Mammary epithelial cell (primary cell): ENCODE results near the gene ZFYVE1.

Experiments used
- EZH2 ChIP-seq: IDR thresholded peaks from 2 replicates; pipeline ENCODE4 v1.6.1; 2012; ENCODE audit warnings: low read length, inconsistent platforms, borderline replicate concordance
- TF ChIP-seq, protein P1 (sequence below), 2 donors: IDR thresholded peaks in 1 of 2; conservative IDR thresholded peaks in 1 of 2; 2 replicates each; pipeline ENCODE4 v1.5.1; 2011 to 2012; ENCODE audit warnings: inconsistent platforms in 2 of 2, low read length in 2 of 2, mild to moderate bottlenecking in 2 of 2, control low read depth in 1 of 2, low read depth in 1 of 2; ENCODE audit not compliant: insufficient read depth in 1 of 2; ENCODE audit errors: extremely low read depth in 1 of 2

DNA sequence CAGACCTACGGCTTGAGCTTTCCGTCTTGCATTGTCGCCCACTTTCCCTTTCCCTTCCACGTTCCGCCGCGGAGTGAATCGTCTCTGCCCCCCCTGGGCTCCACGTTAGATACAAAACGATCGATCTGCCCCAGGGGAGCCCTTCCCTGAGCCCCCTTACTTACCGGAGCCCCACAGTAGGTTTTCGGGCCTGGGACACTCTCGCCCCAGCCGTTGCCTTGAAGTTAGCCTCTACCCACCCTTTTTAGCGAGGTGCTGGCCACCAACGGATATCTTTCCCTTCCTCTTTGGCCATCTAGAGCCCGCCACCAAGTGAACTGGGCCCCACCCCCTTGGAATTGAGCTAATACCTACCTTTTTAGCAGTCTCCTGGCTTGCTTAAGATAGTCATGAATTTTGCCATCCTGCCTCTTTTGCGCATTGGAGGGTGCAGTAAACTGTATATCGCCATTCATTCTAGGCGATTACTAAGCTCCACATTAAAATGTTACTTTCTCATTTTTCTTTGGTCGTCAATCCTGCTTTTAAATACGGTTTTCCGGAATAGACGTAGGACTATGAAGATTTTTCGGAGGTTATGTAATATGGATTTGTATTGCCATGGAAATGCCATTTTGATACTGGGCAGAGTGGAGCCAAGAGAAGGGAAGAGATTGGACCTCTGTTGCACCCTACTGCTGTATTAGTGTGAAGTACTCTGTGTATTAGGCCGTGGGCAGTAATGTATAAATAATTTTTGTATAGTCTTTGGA, 32.2 kb upstream of the ZFYVE1 start:
- TF ChIP-seq, protein P1, sequence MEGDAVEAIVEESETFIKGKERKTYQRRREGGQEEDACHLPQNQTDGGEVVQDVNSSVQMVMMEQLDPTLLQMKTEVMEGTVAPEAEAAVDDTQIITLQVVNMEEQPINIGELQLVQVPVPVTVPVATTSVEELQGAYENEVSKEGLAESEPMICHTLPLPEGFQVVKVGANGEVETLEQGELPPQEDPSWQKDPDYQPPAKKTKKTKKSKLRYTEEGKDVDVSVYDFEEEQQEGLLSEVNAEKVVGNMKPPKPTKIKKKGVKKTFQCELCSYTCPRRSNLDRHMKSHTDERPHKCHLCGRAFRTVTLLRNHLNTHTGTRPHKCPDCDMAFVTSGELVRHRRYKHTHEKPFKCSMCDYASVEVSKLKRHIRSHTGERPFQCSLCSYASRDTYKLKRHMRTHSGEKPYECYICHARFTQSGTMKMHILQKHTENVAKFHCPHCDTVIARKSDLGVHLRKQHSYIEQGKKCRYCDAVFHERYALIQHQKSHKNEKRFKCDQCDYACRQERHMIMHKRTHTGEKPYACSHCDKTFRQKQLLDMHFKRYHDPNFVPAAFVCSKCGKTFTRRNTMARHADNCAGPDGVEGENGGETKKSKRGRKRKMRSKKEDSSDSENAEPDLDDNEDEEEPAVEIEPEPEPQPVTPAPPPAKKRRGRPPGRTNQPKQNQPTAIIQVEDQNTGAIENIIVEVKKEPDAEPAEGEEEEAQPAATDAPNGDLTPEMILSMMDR (conservative IDR thresholded peaks at IDR 0.05 in 1 of 2, IDR thresholded peaks at IDR 0.05 in 1 of 2; ENCODE audit: extremely low read depth in 1 of 2, insufficient read depth in 1 of 2, low read depth in 1 of 2, low read length in 2 of 2), result no peak
- no peak for TF ChIP-seq EZH2
